HFFc6 (cell line): ENCODE measurements around the gene PCBD2. TPM values are rescaled to one million over a fixed set of nuclear protein-coding genes. Genes with fewer than 3 reads are reported as not detected.

Source experiments
- microRNA-seq: library from miRNA; unstranded; fragments of <30 nt; microRNA quantifications from one replicate; pipeline ENCODE4, GENCODE V29; 2019
- total RNA-seq, 6 experiments: library from RNA; stranded (reverse); fragmentation: NEBNext Ultra II Directional; extraction: Animal tissue kit (Norgen Biotek cat#: 25700); gene quantifications; 2 replicates in 1 of 6; 3 replicates in 5 of 6; pipeline ENCODE4 v1.2.3, GENCODE V29; 2021

Gene PCBD2
- total RNA-seq, 6 experiments from 2014 or later: 8.6 to 11.4 (median 10.0) TPM

Small RNA genes within 50 kb of the gene (microRNA-seq; reads per million reads assigned to microRNA genes)
- not detected for gene MIR4461

Other genes starting within 250 kb of the PCBD2 start
- 10 to 100 TPM; 25.2 to 35.1 (median 26.3) TPM for gene CAMLG, start 166.6 kb upstream of the PCBD2 start, total RNA-seq
- gene DDX46, start 146.4 kb upstream of the PCBD2 start, total RNA-seq: 10 to 100 TPM; 31.2 to 46.4 (median 43.3) TPM
- 10 to 100 TPM; 48.8 to 61.5 (median 57.6) TPM for gene C5orf24, start 59.2 kb upstream of the PCBD2 start, total RNA-seq
- gene TXNDC15, start 30.8 kb upstream of the PCBD2 start, total RNA-seq: 100 to 1,000 TPM; 106 to 127 (median 125) TPM
- gene CATSPER3, start 62.8 kb downstream of the PCBD2 start, total RNA-seq: under 1 TPM in 3 of 6 experiments, not detected in 3; 0.14 to 0.25 (median 0.19) TPM
- gene PITX1, start 129.1 kb downstream of the PCBD2 start, total RNA-seq: 10 to 100 TPM; 13.4 to 26.0 (median 14.8) TPM